Stomach smooth muscle (tissue), 2 donors: ENCODE results near the gene MERTK.
A peak's percentile ranks its signal among the peaks of the same experiment; 100 is the strongest.
"Not testable (repeated sequence)": the region's sequence is repeated elsewhere in the genome, so short reads cannot be mapped to it uniquely, and the experiment has no call there.

ENCODE experiments used
- H3K27ac ChIP-seq: one replicate; pipeline ENCODE4 v1.7.0; 2013; ENCODE audit warnings: mild to moderate bottlenecking, low read length, inconsistent platforms
- H3K27me3 ChIP-seq, 2 donors: one replicate each; pipeline ENCODE4 v1.7.0; 2013; ENCODE audit warnings: low read length in 2 of 2; ENCODE audit not compliant: insufficient read depth in 2 of 2, control insufficient read depth in 1 of 2
- H3K36me3 ChIP-seq, 2 donors: one replicate each; pipeline ENCODE4 v1.7.0; 2013; ENCODE audit warnings: low read length in 2 of 2; ENCODE audit not compliant: control insufficient read depth in 2 of 2, insufficient read depth in 2 of 2
- H3K4me1 ChIP-seq: one replicate; pipeline ENCODE4 v1.7.0; 2013; ENCODE audit warnings: low read length; ENCODE audit not compliant: control insufficient read depth, insufficient read depth
- H3K4me3 ChIP-seq, 2 donors: one replicate each; pipeline ENCODE4 v1.7.0; 2013; ENCODE audit warnings: low read length in 2 of 2
- H3K9ac ChIP-seq, 2 donors: one replicate each; pipeline ENCODE4 v1.7.0; 2013; ENCODE audit warnings: low read length in 2 of 2, mild to moderate bottlenecking in 1 of 2
- H3K9me3 ChIP-seq, 2 donors: one replicate each; pipeline ENCODE4 v1.7.0; 2013; ENCODE audit warnings: low read length in 2 of 2; ENCODE audit not compliant: control insufficient read depth in 2 of 2
- donor health status: healthy.
- donor health status: Pancreatic carcinoma.

The MERTK gene

DNA sequence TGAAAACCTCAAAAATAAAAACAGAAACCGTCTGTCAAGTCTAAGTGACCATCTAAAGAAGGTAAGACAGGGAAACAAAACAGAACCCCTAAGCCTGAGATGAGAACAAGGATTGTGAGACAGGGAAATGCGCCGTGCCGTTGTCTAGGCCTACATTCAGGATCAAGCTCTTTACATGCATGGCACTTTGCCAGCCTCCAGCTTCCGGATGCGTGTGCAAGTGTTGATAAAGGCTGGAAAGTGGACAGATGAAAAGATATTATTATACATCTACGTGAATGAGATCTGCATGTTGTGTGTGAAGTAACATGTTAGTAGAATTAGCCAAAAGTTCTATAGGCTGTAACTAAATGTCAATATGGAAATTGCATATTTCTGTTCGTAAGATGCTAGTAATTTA lies 128.1 kb downstream of the MERTK start:
- H3K9me3 ChIP-seq = no peaks in the 10 kb centered on the region
- H3K27ac ChIP-seq = no peak overlapping the region
- H3K4me1 ChIP-seq = no peaks in the 10 kb centered on the region
- no peak overlapping the region for H3K9ac ChIP-seq
- peaks cover 4 to 21% of the 10 kb centered on the region in 2 donors for H3K36me3 ChIP-seq
- H3K4me3 ChIP-seq = no peak overlapping the region
- H3K27me3 ChIP-seq = no peaks in the 10 kb centered on the region

DNA sequence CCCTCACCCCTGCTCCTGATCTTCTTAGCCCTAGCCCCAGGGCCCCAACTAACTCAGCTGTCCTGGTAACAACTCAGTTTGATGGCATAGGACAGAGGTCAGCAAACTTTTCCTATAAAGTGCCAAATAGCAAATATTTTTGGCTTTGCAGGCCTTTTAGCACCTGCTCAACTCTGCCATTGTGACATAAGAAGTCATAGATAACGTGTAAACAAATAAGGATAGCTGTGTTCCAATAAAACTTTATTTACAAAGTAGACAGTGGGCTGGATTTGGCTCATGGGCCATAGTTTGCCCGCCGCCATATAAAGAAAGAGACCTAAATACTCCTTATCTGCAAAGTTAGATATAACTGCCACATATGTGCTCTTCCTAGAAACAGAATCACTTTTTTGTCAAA lies 129.4 kb downstream of the MERTK start:
- Histone ChIP-seq H3K36me3 (peaks cover 0 to 13% of the 10 kb centered on the region in 2 donors), H3K9me3 (no peaks in the 10 kb centered on the region), H3K4me1 (peaks cover 7% of the 10 kb centered on the region), H3K27ac (no peak overlapping the region), H3K27me3 (no peaks in the 10 kb centered on the region), H3K9ac (no peak overlapping the region), H3K4me3 (no peak overlapping the region)

DNA sequence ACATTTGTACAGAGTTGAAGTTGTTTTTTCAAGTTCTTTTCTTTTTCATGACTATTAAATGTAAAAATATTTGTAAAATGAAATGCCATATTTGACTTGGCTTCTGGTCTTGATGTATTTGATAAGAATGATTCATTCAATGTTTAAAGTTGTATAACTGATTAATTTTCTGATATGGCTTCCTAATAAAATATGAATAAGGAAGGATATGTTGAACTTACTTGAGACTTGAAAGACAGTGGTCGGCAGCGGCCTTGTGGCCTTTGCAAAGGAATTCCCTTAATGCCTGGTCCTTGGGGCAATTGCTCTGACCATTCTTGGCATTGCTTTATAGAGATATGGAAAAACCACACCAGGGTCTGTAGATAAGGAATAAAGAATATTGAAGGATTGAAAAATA lies 130.8 kb downstream of the MERTK start:
- peaks cover 0 to 7% of the 10 kb centered on the region in 2 donors for H3K36me3 ChIP-seq
- no peaks in the 10 kb centered on the region for H3K9me3 ChIP-seq
- no peak overlapping the region for H3K4me3 ChIP-seq
- H3K27ac ChIP-seq = no peak overlapping the region
- no peaks in the 10 kb centered on the region for H3K27me3 ChIP-seq
- no peak overlapping the region for H3K9ac ChIP-seq
- H3K4me1 ChIP-seq = peaks cover 12% of the 10 kb centered on the region

DNA sequence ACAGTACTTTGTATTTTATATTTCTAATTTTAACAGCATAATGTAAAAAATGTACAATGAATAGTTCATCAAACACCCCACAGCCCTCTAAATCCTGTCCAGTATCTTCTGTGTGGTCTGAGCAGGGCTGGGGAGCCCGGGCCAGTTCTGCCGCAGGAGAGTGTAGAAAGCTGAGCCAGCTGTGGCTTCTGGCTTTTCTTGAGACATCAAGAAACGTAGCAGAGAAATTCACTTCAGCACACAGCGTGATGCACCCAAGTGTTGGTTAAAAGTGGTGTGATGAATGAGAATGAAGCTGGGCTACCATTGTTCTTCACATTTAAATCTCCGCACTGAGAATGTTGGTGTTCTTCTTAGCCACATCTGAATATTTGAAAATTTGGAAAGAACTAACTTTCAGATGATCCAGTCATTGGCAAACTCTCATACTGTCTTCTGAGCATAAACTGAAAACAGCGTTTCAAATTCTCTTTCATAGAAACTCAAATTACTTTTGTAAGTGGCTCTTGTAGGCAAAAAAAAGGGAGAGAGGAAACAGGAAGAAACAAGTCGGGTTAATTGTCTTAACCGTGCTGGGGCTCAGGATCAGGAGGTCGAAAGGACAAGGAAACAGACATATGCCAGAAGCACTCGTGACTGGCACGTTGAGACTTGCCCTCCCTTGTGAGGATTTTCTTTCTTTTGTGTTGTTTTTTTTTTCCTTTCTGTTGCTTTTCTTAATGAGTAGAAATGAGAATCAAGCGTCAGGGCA lies 133.2 kb downstream of the MERTK start:
- H3K36me3 ChIP-seq = peaks cover 0 to 5% of the 10 kb centered on the region in 2 donors
- H3K9me3 ChIP-seq = no peaks in the 10 kb centered on the region
- peaks cover 12% of the 10 kb centered on the region for H3K4me1 ChIP-seq
- no peaks in the 10 kb centered on the region for H3K27me3 ChIP-seq
- H3K27ac ChIP-seq = no peak overlapping the region
- H3K9ac ChIP-seq = no peak overlapping the region
- H3K4me3 ChIP-seq = peak overlapping the region in 1 of 2 donors; percentile 3

DNA sequence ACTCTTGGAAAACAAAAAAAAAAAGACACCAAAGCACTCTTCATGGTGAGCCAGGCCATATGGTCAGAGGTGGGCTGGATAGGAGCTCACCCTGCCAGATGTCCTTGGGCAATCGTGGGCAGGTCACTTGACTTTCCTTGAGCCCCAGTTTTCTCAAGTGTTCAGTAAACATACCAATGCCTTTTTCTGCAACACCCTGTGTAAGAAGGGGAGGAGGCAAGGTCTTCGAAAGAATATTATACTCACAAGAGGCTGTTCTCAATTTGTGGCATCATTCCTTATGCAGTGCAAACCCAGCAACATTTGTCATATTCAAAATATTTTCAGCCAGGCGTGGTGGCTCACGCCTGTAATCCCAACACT lies 133.8 kb downstream of the MERTK start:
- Histone ChIP-seq H3K36me3 (peaks cover 0 to 5% of the 10 kb centered on the region in 2 donors), H3K4me1 (peaks cover 12% of the 10 kb centered on the region), H3K9me3 (no peaks in the 10 kb centered on the region), H3K27me3 (no peaks in the 10 kb centered on the region), H3K9ac (no peak overlapping the region), H3K4me3 (peak overlapping the region in 1 of 2 donors; percentile 3), H3K27ac (no peak overlapping the region)

DNA sequence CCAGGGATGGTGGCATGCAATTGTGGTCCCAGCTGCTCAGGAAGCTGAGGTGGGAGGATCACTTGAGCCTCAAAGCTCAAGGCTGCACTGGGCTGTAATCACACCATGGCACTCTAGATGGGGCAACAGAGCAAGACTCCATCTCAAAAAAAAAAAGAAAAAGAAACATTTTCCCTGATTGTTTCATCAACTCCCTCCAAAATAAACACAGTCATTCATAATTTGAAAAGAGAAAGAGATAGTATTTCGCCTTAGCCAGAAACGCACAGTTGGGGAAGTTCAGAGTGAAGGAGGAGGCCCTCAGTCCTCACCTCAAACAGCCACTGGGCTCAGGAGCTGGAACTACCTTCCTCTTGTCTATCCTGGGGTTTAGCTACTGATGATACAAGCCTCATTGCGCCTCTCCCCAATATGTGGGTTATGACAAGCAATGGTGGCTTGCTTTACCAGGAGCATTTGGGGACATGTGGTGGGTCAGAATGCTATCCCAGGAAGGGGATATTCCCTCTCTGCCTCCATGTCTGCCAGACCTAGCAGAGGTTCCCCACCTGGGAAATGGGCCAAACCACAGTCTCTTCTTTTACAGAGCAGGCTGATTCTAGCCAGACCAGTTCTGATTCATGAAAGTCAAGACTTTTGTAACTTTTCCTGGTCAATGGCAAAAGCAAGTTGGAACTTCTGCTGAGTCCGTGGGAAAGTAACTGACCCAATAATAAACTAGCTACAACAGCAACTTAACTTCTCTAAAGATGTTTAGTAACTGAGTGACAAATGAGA lies 134.5 kb downstream of the MERTK start:
- H3K27ac ChIP-seq = no peak overlapping the region
- no peaks in the 10 kb centered on the region for H3K27me3 ChIP-seq
- H3K4me1 ChIP-seq = peaks cover 12% of the 10 kb centered on the region
- no peak overlapping the region for H3K4me3 ChIP-seq
- H3K9me3 ChIP-seq = no peaks in the 10 kb centered on the region
- no peak overlapping the region for H3K9ac ChIP-seq
- peaks cover 0 to 5% of the 10 kb centered on the region in 2 donors for H3K36me3 ChIP-seq

DNA sequence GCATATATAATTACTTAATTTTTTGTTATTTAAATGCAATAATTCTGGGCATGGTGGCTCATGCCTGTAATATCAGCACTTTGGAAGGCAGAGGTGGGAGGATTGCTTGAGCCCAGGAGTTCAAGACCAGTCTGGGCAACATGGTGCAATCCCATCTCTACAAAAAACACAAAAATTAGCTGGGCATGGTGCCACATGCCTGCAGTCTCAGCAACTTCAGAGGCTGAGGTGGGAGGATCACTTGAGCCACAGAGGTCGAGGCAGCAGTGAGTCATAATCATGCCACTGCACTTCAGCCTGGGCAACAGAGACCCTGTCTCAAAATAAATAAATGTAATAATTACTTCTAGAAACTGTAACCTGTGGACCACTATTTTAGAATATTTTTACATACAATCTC lies 135.2 kb downstream of the MERTK start:
- Histone ChIP-seq H3K9ac (no peak overlapping the region), H3K27ac (no peak overlapping the region), H3K27me3 (no peaks in the 10 kb centered on the region), H3K4me1 (peaks cover 12% of the 10 kb centered on the region), H3K36me3 (peaks cover 0 to 1% of the 10 kb centered on the region in 2 donors), H3K9me3 (no peaks in the 10 kb centered on the region), H3K4me3 (no peak overlapping the region)

DNA sequence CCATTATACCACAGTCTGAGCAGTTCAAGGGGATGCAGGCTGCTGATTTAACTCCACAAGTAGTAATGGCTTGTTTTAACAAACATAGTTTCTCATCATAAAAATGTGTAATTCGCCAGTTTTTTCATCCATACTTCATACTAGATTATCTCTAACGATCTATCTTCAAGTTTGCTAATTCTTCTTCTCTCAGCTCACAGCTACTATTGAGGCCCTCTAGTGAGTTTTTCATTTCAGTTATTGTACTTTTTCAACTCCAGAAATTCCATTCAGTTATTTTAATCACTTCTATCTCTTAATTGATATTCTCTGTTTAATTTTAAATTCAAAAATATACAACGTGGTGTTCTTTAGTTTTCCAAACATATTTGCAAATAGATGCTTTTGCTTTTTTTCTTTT lies 136.5 kb downstream of the MERTK start:
- H3K27me3 ChIP-seq = no peaks in the 10 kb centered on the region
- no peaks in the 10 kb centered on the region for H3K36me3 ChIP-seq
- no peaks in the 10 kb centered on the region for H3K9me3 ChIP-seq
- H3K4me1 ChIP-seq = peaks cover 12% of the 10 kb centered on the region
- no peak overlapping the region for H3K4me3 ChIP-seq
- no peak overlapping the region for H3K27ac ChIP-seq
- no peak overlapping the region for H3K9ac ChIP-seq

DNA sequence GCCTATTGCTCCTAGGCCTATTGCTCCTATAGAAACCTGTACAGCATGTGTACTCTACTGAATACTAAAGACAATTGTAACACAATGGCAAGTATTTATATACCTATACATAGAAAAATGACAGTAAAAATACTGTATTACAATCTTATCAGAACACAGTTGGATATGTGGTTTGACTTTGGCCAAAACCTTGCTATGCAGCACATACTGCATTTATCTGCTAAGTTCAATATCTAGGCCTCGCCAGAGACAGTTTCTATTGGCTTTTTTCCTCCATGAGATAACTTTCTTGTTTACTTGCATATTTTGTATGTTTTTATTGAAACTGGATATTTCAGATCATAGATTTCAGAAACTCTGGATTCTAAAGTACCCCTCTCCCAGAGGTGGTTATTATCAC lies 137.4 kb downstream of the MERTK start:
- Histone ChIP-seq H3K9me3 (no peaks in the 10 kb centered on the region), H3K27ac (no peak overlapping the region), H3K27me3 (no peaks in the 10 kb centered on the region), H3K9ac (no peak overlapping the region), H3K4me1 (peaks cover 12% of the 10 kb centered on the region), H3K4me3 (no peak overlapping the region), H3K36me3 (no peaks in the 10 kb centered on the region)

DNA sequence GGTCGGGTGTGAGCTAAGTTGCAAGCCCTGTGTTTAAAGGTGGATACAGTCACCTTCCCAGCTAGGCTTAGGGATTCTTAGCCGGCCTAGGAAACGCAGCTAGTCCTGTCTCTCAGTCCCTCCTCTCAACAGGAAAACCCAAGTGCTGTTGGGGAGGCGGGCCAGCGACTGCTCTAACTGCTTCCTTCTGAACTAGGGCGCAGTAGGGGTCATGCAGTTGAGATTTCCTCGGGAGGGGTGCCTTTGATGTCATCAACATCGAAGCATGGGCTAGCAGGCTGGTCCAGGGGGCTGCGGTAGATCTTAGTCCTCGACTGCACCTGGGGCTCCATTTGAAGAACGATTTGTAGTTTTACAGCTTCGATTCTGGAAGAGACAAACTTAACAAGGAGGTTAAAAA lies 141.1 kb downstream of the MERTK start:
- H3K4me1 ChIP-seq, H3K9ac ChIP-seq, H3K4me3 ChIP-seq, H3K27me3 ChIP-seq, H3K27ac ChIP-seq, H3K36me3 ChIP-seq, H3K9me3 ChIP-seq: not testable (repeated sequence)

DNA sequence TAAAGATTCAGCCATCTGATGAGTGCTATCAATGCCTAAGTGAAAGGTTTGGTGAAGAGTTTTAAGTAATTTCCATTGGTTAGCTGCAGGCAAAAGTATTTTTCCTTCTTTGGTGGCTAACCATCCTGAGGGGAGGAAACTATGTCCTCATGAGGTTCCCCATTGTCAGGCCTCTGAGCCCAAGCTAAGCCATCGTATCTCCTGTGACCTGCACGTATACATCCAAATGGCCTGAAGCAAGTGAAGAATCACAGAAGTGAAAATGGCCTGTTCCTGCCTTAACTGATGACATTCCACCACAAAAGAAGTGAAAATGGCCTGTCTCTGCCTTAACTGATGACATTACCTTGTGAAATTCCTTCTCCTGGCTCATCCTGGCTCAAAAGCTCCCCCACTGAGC lies 141.7 kb downstream of the MERTK start:
- not testable (repeated sequence) for H3K27me3 ChIP-seq, H3K4me3 ChIP-seq, H3K4me1 ChIP-seq, H3K36me3 ChIP-seq, H3K9ac ChIP-seq, H3K27ac ChIP-seq, H3K9me3 ChIP-seq
